ENCODE data around the gene SARDH. TPM values are rescaled to one million over a fixed set of nuclear protein-coding genes. Genes with fewer than 3 reads are reported as not detected.

The SARDH gene
- total RNA-seq, 1 donor from 2014 or later: 1.3 TPM

DNA sequence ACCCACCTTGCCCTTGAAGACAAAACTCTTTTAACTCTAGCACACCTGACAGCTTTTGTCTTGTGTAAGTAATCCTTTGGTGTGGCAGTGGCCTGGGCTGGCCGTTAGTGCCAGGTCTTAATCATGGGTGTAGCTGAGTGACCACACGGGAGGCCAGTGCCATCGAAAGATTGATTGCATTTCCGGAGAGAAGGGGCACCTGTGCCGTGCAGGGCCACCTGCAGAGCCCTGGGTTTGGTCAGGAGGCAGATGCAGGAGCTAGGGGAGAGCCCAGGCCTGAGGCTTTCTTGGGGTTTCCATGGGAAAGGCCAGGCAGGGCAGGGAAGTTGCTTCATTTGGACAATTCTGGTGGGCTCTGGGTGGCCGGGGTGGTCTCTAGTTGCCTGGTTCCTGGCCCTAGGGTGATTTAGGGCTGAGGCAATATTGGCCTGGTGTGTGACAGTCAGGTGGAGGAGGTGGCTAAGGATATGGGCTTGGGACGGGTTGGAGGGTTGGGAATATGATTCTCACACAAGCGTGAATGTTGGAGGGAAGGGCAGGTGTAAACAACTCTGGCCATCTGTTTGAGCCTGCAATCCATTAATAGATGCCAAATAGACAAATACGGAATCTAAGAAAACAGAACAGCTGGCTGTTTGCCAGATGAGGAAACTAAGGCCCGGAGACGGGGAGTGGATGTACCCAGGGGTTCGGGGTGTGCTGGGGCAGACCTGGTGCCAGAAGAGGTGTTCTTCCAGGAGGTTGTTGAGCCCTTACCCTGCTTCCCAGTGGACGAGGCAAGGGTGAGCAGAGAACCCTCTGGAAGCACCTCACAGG is 97.4 kb downstream of the SARDH start:
- Histone ChIP-seq H3K9me3 (no peaks in the 10 kb centered on the region), H3K4me1 (no peaks in the 10 kb centered on the region), H3K27ac (no peak overlapping the region), H3K27me3 (no peaks in the 10 kb centered on the region), H3K36me3 (no peaks in the 10 kb centered on the region), H3K4me3 (no peak overlapping the region)
- TF ChIP-seq, protein P1, sequence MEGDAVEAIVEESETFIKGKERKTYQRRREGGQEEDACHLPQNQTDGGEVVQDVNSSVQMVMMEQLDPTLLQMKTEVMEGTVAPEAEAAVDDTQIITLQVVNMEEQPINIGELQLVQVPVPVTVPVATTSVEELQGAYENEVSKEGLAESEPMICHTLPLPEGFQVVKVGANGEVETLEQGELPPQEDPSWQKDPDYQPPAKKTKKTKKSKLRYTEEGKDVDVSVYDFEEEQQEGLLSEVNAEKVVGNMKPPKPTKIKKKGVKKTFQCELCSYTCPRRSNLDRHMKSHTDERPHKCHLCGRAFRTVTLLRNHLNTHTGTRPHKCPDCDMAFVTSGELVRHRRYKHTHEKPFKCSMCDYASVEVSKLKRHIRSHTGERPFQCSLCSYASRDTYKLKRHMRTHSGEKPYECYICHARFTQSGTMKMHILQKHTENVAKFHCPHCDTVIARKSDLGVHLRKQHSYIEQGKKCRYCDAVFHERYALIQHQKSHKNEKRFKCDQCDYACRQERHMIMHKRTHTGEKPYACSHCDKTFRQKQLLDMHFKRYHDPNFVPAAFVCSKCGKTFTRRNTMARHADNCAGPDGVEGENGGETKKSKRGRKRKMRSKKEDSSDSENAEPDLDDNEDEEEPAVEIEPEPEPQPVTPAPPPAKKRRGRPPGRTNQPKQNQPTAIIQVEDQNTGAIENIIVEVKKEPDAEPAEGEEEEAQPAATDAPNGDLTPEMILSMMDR (IDR thresholded peaks at IDR 0.05): no peak
- DNase-seq (ENCODE audit: low spot score in 2 of 2): no peak
- intact Hi-C loops (cut with DNase I): no loop called here

DNA sequence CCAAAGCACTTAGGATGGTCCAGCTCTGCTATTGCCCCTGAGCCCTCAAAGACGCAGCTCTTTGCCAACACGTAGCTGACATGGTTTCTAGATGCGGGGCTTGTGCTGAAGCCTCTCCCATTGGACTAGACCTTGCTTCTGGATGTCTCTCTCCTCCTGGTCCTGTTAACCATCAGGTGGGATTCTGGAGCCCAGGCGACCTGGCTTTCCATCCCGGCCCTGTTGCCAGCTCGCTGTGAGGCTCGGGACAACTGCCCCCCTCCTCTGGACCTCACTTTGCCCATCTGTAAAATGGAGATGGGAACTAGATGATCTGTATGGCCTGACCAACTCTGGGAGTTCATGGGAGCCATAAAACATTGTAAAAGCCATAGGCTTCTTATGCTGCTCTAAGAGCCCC is 98.0 kb downstream of the SARDH start:
- Histone ChIP-seq H3K27me3 (no peaks in the 10 kb centered on the region), H3K27ac (no peak overlapping the region), H3K4me1 (no peaks in the 10 kb centered on the region), H3K9me3 (no peaks in the 10 kb centered on the region), H3K4me3 (no peak overlapping the region), H3K36me3 (no peaks in the 10 kb centered on the region)
- DNase-seq (ENCODE audit: low spot score in 2 of 2): no peak
- intact Hi-C loops (cut with DNase I): no loop called here
- TF ChIP-seq, protein P1 (IDR thresholded peaks at IDR 0.05): no peak

DNA sequence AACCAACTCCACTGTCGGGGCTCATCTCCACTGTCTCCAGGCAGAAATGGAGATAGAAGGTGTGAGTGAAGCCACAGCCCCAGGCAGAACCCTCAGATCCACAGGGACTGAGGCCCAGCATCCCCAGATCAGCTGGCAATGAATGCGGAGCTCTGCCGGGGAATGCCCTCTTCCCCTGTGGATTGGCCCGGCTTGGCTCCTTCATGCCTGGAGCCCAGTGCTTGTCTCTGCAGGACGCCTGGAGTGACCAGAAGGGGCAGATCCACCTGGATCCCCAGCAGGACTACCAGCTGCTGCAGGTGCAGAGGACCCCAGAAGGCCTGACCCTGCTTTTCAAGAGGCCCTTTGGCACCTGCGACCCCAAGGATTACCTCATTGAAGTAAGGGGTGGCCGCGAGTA is 98.5 kb downstream of the SARDH start:
- no peaks in the 10 kb centered on the region for H3K36me3 ChIP-seq
- H3K27me3 ChIP-seq: no peaks in the 10 kb centered on the region
- intact Hi-C loops (cut with DNase I): no loop called here
- H3K4me1 ChIP-seq: no peaks in the 10 kb centered on the region
- H3K27ac ChIP-seq: no peak overlapping the region
- no peak for DNase-seq (ENCODE audit: low spot score in 2 of 2)
- TF ChIP-seq, protein P1 (IDR thresholded peaks at IDR 0.05): no peak
- no peak overlapping the region for H3K4me3 ChIP-seq
- H3K9me3 ChIP-seq: no peaks in the 10 kb centered on the region

DNA sequence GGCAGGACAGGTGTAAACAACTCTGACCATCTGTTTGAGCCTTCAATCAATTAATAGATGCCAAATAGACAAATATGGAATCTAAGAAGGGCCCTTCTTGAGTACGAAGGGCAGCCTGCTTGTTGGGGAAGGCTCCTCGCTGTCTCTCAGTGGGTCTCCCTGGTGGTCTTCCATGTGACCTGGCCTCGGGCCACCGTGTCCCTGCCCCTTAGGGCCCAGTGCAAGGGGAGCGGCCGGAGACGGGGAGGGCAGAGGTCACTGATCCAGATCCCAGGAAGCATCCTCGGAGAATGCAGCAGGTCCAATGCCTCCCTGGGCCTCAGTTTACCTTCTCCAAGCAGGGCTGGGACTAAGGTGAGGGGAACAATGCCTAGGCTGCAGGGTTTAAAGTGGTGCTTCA is 99.4 kb downstream of the SARDH start:
- no peak for DNase-seq (ENCODE audit: low spot score in 2 of 2)
- TF ChIP-seq, protein P1 (IDR thresholded peaks at IDR 0.05): no peak
- Histone ChIP-seq H3K36me3 (no peaks in the 10 kb centered on the region), H3K4me3 (no peak overlapping the region), H3K27me3 (no peaks in the 10 kb centered on the region), H3K4me1 (no peaks in the 10 kb centered on the region), H3K27ac (no peak overlapping the region), H3K9me3 (no peaks in the 10 kb centered on the region)
- intact Hi-C loops (cut with DNase I): no loop called here

DNA sequence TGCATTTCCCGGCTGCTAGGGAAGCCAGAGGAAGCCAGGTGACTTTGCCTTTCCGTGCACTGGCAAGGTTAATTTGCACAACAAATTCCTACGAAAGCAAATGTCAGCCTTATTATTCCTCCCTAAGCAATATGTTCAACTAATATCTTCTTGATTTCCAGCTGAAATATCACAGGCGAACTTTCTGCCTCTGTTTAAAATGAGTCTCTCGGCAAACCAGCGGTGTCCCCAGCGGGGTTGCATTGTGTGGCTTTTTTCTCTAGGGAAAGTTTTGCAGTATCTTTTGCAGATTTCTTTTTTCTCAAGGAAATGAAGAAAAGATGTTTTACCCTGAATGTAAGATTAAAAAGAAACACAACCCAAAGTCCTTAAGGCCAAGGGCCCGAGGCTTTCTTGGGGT is 100.1 kb downstream of the SARDH start:
- TF ChIP-seq, protein P1 (IDR thresholded peaks at IDR 0.05): no peak
- Histone ChIP-seq H3K27me3 (no peaks in the 10 kb centered on the region), H3K27ac (no peak overlapping the region), H3K9me3 (no peaks in the 10 kb centered on the region), H3K36me3 (no peaks in the 10 kb centered on the region), H3K4me1 (no peaks in the 10 kb centered on the region), H3K4me3 (no peak overlapping the region)
- intact Hi-C loops (cut with DNase I): no loop called here
- no peak for DNase-seq (ENCODE audit: low spot score in 2 of 2)

Data from ascending aorta (tissue), 2 donors.